ENCODE measurements around the gene NUP210L.

DNA sequence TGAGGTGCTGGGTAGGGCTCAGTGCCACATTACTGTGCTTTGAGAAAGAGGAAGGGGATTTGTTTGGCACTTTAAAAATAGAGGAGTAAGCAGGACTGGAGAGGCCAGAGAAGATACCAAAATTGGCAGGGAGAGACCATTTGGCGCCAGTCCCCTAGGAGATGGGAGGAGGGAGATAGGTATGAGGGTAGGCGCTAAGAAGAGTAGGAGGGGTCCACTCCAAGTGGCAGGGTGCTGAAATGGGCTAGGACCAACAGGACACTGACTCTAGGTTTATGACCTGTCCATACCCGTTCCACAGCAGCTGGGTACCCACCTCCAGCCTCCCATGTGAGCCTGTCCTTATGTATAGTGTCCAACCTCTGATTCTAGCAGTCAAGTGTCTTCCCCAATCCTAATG is 195.4 kb downstream of the NUP210L start:
- TF ChIP-seq, protein P1, sequence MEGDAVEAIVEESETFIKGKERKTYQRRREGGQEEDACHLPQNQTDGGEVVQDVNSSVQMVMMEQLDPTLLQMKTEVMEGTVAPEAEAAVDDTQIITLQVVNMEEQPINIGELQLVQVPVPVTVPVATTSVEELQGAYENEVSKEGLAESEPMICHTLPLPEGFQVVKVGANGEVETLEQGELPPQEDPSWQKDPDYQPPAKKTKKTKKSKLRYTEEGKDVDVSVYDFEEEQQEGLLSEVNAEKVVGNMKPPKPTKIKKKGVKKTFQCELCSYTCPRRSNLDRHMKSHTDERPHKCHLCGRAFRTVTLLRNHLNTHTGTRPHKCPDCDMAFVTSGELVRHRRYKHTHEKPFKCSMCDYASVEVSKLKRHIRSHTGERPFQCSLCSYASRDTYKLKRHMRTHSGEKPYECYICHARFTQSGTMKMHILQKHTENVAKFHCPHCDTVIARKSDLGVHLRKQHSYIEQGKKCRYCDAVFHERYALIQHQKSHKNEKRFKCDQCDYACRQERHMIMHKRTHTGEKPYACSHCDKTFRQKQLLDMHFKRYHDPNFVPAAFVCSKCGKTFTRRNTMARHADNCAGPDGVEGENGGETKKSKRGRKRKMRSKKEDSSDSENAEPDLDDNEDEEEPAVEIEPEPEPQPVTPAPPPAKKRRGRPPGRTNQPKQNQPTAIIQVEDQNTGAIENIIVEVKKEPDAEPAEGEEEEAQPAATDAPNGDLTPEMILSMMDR (conservative IDR thresholded peaks at IDR 0.05; ENCODE audit: low read length), result no peak
- no peak for TF ChIP-seq EZH2phosphoT487 (IDR thresholded peaks at IDR 0.05; ENCODE audit: borderline replicate concordance)
